K562 (cell line): ENCODE data around the gene PFN3. TPM values are rescaled to one million over a fixed set of nuclear protein-coding genes. Genes with fewer than 3 reads are reported as not detected.
A peak's percentile ranks its signal among the peaks of the same experiment; 100 is the strongest.

Experiments
- CREBBP ChIP-seq: IDR thresholded peaks from one replicate; pipeline ENCODE4 v1.6.1; 2012; ENCODE audit warnings: low read depth, mild to moderate bottlenecking, control low read depth, inconsistent platforms, low read length
- CSDE1 ChIP-seq, 2 experiments: fragments of 450-650 bp; IDR thresholded peaks; 2 replicates each; pipeline ENCODE4 v1.6.1; 2016; ENCODE audit warnings: mild to moderate bottlenecking in 1 of 2
- EHMT2 ChIP-seq: fragments of 450-650 bp; IDR thresholded peaks from 2 replicates; pipeline ENCODE4 v1.6.1; 2018; ENCODE audit warnings: antibody characterized with exemption
- ESRRB ChIP-seq: fragments of 250-450 bp; sonication (Bioruptor Pico); IDR thresholded peaks from 2 replicates; pipeline ENCODE4 v1.5.0; 2020; ENCODE audit warnings: mild to moderate bottlenecking, moderate library complexity, borderline replicate concordance
- FOSL1 ChIP-seq: fragments of 200-800 bp; sonication (Bioruptor generic); conservative IDR thresholded peaks from 2 replicates; pipeline ENCODE4 v1.6.1; 2016; ENCODE audit warnings: missing genetic modification characterization, missing compliant biosample characterization
- HDAC6 ChIP-seq: IDR thresholded peaks from 2 replicates; pipeline ENCODE4 v1.6.1; 2012; ENCODE audit warnings: low read depth, mild to moderate bottlenecking, control low read depth, inconsistent platforms, low read length, moderate library complexity
- HMGN3 ChIP-seq: IDR thresholded peaks from 2 replicates; pipeline ENCODE4 v1.6.1; 2011; ENCODE audit warnings: borderline replicate concordance, low read depth, mild to moderate bottlenecking, mixed read lengths, low read length; ENCODE audit not compliant: insufficient read length; ENCODE audit errors: extremely low read depth
- KDM1A ChIP-seq, 2 experiments: fragments of 450-650 bp; IDR thresholded peaks; 2 replicates each; pipeline ENCODE4 v1.6.1; 2016; ENCODE audit warnings: mild to moderate bottlenecking in 2 of 2
- NFE2 ChIP-seq: IDR thresholded peaks from 2 replicates; pipeline ENCODE4 v1.6.1; 2014; ENCODE audit warnings: antibody characterized with exemption, low read depth
- POLR2B ChIP-seq: fragments of 450-650 bp; IDR thresholded peaks from 2 replicates; pipeline ENCODE4 v1.6.1; 2018; ENCODE audit warnings: low read depth; ENCODE audit not compliant: partially characterized antibody
- RBFOX2 ChIP-seq: fragments of 200-400 bp; formaldehyde crosslinking; IDR thresholded peaks from 2 replicates; pipeline ENCODE4 v1.6.1; 2017; ENCODE audit warnings: low read depth, mild to moderate bottlenecking, low read length, moderate library complexity
- SMAD2 ChIP-seq: fragments of 150-350 bp; IDR thresholded peaks from 2 replicates; pipeline ENCODE4 v1.6.1; 2014; ENCODE audit warnings: low read depth, mild to moderate bottlenecking, low read length
- SMARCA5 ChIP-seq: fragments of 450-650 bp; IDR thresholded peaks from 2 replicates; pipeline ENCODE4 v1.6.1; 2016
- SOX6 ChIP-seq: fragments of 450-650 bp; IDR thresholded peaks from 2 replicates; pipeline ENCODE4 v1.6.1; 2014; ENCODE audit warnings: mild to moderate bottlenecking
- TCF7 ChIP-seq: sonication (generic); IDR thresholded peaks from 2 replicates; pipeline ENCODE4 v1.6.1; 2016; ENCODE audit warnings: antibody characterized with exemption, borderline replicate concordance
- TOE1 ChIP-seq, 2 experiments: fragments of 450-650 bp in 1 of 2; sonication (generic) in 1 of 2; formaldehyde crosslinking in 1 of 2; IDR thresholded peaks; 2 replicates each; pipeline versions ENCODE4 v1.7.1 to v1.8.0; 2016 to 2022; ENCODE audit warnings: borderline replicate concordance in 2 of 2, mild to moderate bottlenecking in 2 of 2, antibody characterized with exemption in 1 of 2, inconsistent platforms in 1 of 2, low read depth in 1 of 2, missing genetic modification reagents in 1 of 2, moderate library complexity in 1 of 2
- ZBTB7A ChIP-seq: IDR thresholded peaks from 2 replicates; pipeline ENCODE4 v1.6.1; 2011; ENCODE audit warnings: low read depth, mild to moderate bottlenecking, low read length, moderate library complexity, borderline replicate concordance; ENCODE audit not compliant: control insufficient read depth
- ZKSCAN3 ChIP-seq: fragments of 250-450 bp; sonication (Bioruptor Pico); IDR thresholded peaks from 2 replicates; pipeline ENCODE4 v1.4.0; 2020
- ZNF140 ChIP-seq: fragments of 250-450 bp; sonication (Bioruptor Pico); IDR thresholded peaks from 2 replicates; pipeline ENCODE4 v1.8.0; 2021; ENCODE audit warnings: moderate library complexity, mild to moderate bottlenecking, inconsistent platforms
- ZNF41 ChIP-seq: fragments of 250-450 bp; sonication (Bioruptor Pico); conservative IDR thresholded peaks from 2 replicates; pipeline ENCODE4 v1.4.0; 2020; ENCODE audit warnings: mild to moderate bottlenecking
- ZNF785 ChIP-seq: fragments of 250-450 bp; sonication (Bioruptor Pico); IDR thresholded peaks from 2 replicates; pipeline ENCODE4 v1.4.0; 2020; ENCODE audit warnings: mild to moderate bottlenecking
- polyA plus RNA-seq, 8 experiments: library from polyadenylated mRNA; depleted of rRNA in 4 of 8; stranded (reverse) in 5 of 8; unstranded in 3 of 8; fragments of >200 nt; fragmentation: Nextera tagmentation in 2 of 8; fragmentation: Illumina TruSeq in 1 of 8; extraction: Ambion mirVana in 2 of 8; extraction: Trizol in 1 of 8; gene quantifications; 2 replicates each; pipeline versions ENCODE4 v1.2.1 to v1.2.3, GENCODE V29; 2011 to 2014; ENCODE audit warnings: inconsistent platforms in 1 of 8, missing spikeins in 1 of 8
- total RNA-seq, 7 experiments: library from RNA; depleted of rRNA in 6 of 7; stranded (reverse); fragments of >200 nt in 6 of 7; fragmentation: Illumina TruSeq in 2 of 7; extraction: Trizol in 2 of 7; gene quantifications; 2 replicates each; pipeline versions ENCODE4 v1.2.1 to v1.2.3, GENCODE V29; 2011 to 2021; ENCODE audit warnings: low replicate concordance in 1 of 7
- TF ChIP-seq, protein P1 (sequence below): IDR thresholded peaks from 3 replicates; pipeline ENCODE4 v1.6.1; 2011; ENCODE audit warnings: borderline replicate concordance, mild to moderate bottlenecking, moderate library complexity; ENCODE audit not compliant: insufficient read length; ENCODE audit errors: extremely low read depth
- TF ChIP-seq, protein P2 (sequence below): fragments of 450-650 bp; IDR thresholded peaks from 2 replicates; pipeline ENCODE4 v1.6.1; 2016; ENCODE audit warnings: mild to moderate bottlenecking
- TF ChIP-seq, protein P3 (sequence below): fragments of 450-650 bp; IDR thresholded peaks from 2 replicates; pipeline ENCODE4 v1.6.1; 2014; ENCODE audit warnings: low read depth, mild to moderate bottlenecking, moderate library complexity, borderline replicate concordance

PFN3 gene
- total and polyA plus RNA-seq, 9 of the 15 experiments (the other 6 are each of a cell fraction or from before 2014, with no cell fraction given) = not detected

DNA sequence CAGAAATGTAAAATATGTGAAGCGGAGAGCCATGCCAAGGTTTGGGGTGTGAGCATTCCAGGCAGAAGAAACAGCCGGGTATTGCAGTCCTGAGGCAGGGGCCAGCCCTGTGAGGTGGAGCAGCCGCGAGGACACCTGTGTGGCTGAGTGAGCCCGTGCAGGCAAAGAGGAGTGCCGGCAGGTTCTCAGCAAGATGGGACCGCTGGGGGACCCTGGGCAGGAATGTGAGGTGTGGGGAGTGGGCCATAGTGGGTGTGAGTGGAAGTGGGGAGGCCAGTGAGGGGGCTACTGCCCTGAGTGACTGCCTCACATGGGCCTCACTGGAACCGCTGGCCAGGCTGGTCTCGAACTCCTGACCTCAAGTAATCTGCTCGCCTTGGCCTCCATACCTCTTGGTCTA lies 38.0 kb upstream of the PFN3 start (continued):
- TF ChIP-seq, protein P1, sequence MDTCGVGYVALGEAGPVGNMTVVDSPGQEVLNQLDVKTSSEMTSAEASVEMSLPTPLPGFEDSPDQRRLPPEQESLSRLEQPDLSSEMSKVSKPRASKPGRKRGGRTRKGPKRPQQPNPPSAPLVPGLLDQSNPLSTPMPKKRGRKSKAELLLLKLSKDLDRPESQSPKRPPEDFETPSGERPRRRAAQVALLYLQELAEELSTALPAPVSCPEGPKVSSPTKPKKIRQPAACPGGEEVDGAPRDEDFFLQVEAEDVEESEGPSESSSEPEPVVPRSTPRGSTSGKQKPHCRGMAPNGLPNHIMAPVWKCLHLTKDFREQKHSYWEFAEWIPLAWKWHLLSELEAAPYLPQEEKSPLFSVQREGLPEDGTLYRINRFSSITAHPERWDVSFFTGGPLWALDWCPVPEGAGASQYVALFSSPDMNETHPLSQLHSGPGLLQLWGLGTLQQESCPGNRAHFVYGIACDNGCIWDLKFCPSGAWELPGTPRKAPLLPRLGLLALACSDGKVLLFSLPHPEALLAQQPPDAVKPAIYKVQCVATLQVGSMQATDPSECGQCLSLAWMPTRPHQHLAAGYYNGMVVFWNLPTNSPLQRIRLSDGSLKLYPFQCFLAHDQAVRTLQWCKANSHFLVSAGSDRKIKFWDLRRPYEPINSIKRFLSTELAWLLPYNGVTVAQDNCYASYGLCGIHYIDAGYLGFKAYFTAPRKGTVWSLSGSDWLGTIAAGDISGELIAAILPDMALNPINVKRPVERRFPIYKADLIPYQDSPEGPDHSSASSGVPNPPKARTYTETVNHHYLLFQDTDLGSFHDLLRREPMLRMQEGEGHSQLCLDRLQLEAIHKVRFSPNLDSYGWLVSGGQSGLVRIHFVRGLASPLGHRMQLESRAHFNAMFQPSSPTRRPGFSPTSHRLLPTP = no peak
- peak; percentile 65 for TF ChIP-seq POLR2B
- TF ChIP-seq NFE2 = no peak
- TF ChIP-seq ZNF41 = no peak
- TF ChIP-seq CSDE1 (IDR thresholded peaks at IDR 0.05) = no peak
- no peak for TF ChIP-seq TCF7
- TF ChIP-seq HMGN3 = no peak
- peak; percentile 59 for TF ChIP-seq RBFOX2
- no peak for TF ChIP-seq ZNF140 (CRISPR knock-in tag)
- TF ChIP-seq, protein P2, sequence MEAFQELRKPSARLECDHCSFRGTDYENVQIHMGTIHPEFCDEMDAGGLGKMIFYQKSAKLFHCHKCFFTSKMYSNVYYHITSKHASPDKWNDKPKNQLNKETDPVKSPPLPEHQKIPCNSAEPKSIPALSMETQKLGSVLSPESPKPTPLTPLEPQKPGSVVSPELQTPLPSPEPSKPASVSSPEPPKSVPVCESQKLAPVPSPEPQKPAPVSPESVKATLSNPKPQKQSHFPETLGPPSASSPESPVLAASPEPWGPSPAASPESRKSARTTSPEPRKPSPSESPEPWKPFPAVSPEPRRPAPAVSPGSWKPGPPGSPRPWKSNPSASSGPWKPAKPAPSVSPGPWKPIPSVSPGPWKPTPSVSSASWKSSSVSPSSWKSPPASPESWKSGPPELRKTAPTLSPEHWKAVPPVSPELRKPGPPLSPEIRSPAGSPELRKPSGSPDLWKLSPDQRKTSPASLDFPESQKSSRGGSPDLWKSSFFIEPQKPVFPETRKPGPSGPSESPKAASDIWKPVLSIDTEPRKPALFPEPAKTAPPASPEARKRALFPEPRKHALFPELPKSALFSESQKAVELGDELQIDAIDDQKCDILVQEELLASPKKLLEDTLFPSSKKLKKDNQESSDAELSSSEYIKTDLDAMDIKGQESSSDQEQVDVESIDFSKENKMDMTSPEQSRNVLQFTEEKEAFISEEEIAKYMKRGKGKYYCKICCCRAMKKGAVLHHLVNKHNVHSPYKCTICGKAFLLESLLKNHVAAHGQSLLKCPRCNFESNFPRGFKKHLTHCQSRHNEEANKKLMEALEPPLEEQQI = no peak
- no peak for TF ChIP-seq ZBTB7A
- TF ChIP-seq KDM1A (IDR thresholded peaks at IDR 0.05) = no peak
- no peak for TF ChIP-seq FOSL1 (tag)
- TF ChIP-seq ZNF785 (CRISPR knock-in tag) = no peak
- TF ChIP-seq, protein P3, sequence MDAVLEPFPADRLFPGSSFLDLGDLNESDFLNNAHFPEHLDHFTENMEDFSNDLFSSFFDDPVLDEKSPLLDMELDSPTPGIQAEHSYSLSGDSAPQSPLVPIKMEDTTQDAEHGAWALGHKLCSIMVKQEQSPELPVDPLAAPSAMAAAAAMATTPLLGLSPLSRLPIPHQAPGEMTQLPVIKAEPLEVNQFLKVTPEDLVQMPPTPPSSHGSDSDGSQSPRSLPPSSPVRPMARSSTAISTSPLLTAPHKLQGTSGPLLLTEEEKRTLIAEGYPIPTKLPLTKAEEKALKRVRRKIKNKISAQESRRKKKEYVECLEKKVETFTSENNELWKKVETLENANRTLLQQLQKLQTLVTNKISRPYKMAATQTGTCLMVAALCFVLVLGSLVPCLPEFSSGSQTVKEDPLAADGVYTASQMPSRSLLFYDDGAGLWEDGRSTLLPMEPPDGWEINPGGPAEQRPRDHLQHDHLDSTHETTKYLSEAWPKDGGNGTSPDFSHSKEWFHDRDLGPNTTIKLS = no peak
- TF ChIP-seq ZKSCAN3 (CRISPR knock-in tag) = no peak
- TF ChIP-seq EHMT2 = no peak
- TF ChIP-seq ESRRB (CRISPR knock-in tag) = no peak
- TF ChIP-seq CREBBP = no peak
- TF ChIP-seq HDAC6 = no peak
- TF ChIP-seq SMAD2 = no peak
- no peak for TF ChIP-seq TOE1 (IDR thresholded peaks at IDR 0.05; ENCODE audit: borderline replicate concordance)
- TF ChIP-seq TOE1 (CRISPR knock-in tag; IDR thresholded peaks at IDR 0.05; ENCODE audit: borderline replicate concordance, low read depth) = no peak
- TF ChIP-seq SOX6 = no peak
- TF ChIP-seq SMARCA5 = no peak
